Activated B cell treated with CpG ODN at 0.5 μM for 24 hours (primary cell): ENCODE data around the gene PA2G4. TPM values are rescaled to one million over a fixed set of nuclear protein-coding genes. Genes with fewer than 3 reads are reported as not detected.
A peak's percentile ranks its signal among the peaks of the same experiment; 100 is the strongest.
"Not testable (repeated sequence)": the region's sequence is repeated elsewhere in the genome, so short reads cannot be mapped to it uniquely, and the experiment has no call there.

Source experiments
- ATAC-seq: fragments of 200-7000 bp; cut with Tn5 transposase; one replicate; pipeline ENCODE4 v1.10.0; 2021; ENCODE audit warnings: low read depth, mild to moderate bottlenecking, moderate library complexity
- CTCF ChIA-PET: fragments of 350-600 bp; sonication (Branson Sonifier 250); formaldehyde crosslinking; loops from one replicate; lab custom pipeline; 2021; ENCODE audit warnings: antibody characterized with exemption; lab: Charles Lee
- POLR2A ChIA-PET: fragments of 350-600 bp; sonication (Branson Sonifier 250); formaldehyde crosslinking; loops from one replicate; lab custom pipeline; 2021; ENCODE audit warnings: antibody characterized with exemption; lab: Charles Lee
- DNase-seq: peaks from one replicate; pipeline ENCODE4 v3.0.0; 2022
- H3K27ac Mint-ChIP-seq: one replicate; pipeline ENCODE4 v1.8.0; 2020; ENCODE audit warnings: mixed read lengths
- H3K27me3 Mint-ChIP-seq: one replicate; pipeline ENCODE4 v1.8.0; 2021; ENCODE audit warnings: mixed read lengths
- H3K36me3 Mint-ChIP-seq: one replicate; pipeline ENCODE4 v1.8.0; 2021; ENCODE audit warnings: low read depth, mixed read lengths
- H3K4me1 Mint-ChIP-seq: one replicate; pipeline ENCODE4 v1.8.0; 2021; ENCODE audit warnings: mixed read lengths
- H3K4me3 Mint-ChIP-seq: one replicate; pipeline ENCODE4 v1.8.0; 2020; ENCODE audit warnings: mild to moderate bottlenecking, mixed read lengths
- H3K9me3 Mint-ChIP-seq: one replicate; pipeline ENCODE4 v1.8.0; 2020; ENCODE audit warnings: mixed read lengths
- intact Hi-C: fragments of 100-400 bp; cut with micrococcal nuclease; formaldehyde crosslinking; loops from one replicate; pipeline ENCODE4 v1.15.1; 2024
- total RNA-seq: library from RNA; stranded (reverse); gene quantifications from 2 replicates; pipeline ENCODE4 v1.2.3, GENCODE V29; 2022
- TF ChIP-seq, protein P1 (sequence below): fragments of 200-600 bp; IDR thresholded peaks from one replicate; pipeline ENCODE4 v1.8.0; 2022; ENCODE audit warnings: antibody characterized with exemption, mild to moderate bottlenecking

The PA2G4 gene
- total RNA-seq, 1 donor from 2014 or later, result 137 TPM

DNA sequence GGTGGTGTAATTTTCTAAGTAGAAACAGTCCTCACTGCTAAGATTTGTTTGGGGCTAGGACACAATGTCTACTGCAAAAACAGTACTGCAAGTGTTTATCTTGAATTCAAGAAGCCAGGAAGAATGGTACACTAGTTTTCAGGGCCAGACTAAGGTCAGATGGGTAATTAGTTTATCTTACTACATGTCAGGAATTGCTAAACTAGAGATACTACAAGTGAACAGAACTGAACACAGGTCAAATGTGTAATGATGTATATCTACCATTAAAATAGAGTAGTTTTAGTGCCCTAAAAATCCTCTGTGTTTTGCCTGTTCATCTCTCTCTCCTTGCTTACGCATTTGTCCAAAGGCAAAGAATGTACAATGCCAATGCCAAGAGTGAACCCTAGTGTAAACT lies 9.7 kb downstream of the PA2G4 start:
- H3K27me3 Mint-ChIP-seq, result no peaks in the 10 kb centered on the region
- ChIA-PET CTCF (no interaction called here), POLR2A (no interaction called here)
- peaks cover 68% of the 10 kb centered on the region for H3K36me3 Mint-ChIP-seq
- intact Hi-C loops, result no loop called here
- no peak overlapping the region for H3K4me3 Mint-ChIP-seq
- peak overlapping the region; percentile 12 for H3K27ac Mint-ChIP-seq
- no peaks in the 10 kb centered on the region for H3K9me3 Mint-ChIP-seq
- DNase-seq, result no peak
- TF ChIP-seq, protein P1, sequence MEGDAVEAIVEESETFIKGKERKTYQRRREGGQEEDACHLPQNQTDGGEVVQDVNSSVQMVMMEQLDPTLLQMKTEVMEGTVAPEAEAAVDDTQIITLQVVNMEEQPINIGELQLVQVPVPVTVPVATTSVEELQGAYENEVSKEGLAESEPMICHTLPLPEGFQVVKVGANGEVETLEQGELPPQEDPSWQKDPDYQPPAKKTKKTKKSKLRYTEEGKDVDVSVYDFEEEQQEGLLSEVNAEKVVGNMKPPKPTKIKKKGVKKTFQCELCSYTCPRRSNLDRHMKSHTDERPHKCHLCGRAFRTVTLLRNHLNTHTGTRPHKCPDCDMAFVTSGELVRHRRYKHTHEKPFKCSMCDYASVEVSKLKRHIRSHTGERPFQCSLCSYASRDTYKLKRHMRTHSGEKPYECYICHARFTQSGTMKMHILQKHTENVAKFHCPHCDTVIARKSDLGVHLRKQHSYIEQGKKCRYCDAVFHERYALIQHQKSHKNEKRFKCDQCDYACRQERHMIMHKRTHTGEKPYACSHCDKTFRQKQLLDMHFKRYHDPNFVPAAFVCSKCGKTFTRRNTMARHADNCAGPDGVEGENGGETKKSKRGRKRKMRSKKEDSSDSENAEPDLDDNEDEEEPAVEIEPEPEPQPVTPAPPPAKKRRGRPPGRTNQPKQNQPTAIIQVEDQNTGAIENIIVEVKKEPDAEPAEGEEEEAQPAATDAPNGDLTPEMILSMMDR, result no peak
- no peak for ATAC-seq
- H3K4me1 Mint-ChIP-seq, result peaks cover 28% of the 10 kb centered on the region

DNA sequence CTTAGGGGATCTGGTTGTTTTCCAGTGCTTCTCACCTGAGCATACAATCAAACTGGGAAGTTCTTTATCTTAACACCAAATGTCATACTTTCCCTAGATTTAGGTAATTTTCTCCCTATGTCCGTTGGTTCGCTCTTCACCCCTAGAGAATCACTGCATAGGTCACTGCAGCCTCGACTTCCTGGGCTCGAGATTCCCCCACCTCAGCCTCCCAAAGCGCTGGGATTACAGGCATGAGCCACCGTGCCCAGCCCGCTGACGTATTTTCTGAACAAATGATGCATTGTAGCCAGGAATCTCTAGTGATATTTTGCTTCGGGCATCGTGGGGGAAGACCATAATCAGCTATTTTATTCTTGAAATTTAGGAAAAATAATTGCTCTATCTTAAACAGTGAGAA lies 11.0 kb downstream of the PA2G4 start:
- ChIA-PET CTCF (no interaction called here), POLR2A (interaction anchor here (0.6 to 5.0 kb wide), 12 partner anchors 8 to 400 kb away, joined by 3 to 112 read pairs (median 7); partner anchors contain the start of genes BLOC1S1, ESYT1, PA2G4 and RAB5B)
- Mint-ChIP-seq H3K36me3 (peaks cover 66% of the 10 kb centered on the region), H3K9me3 (no peaks in the 10 kb centered on the region), H3K4me1 (peaks cover 37% of the 10 kb centered on the region), H3K27ac (peak overlapping the region; percentile 99), H3K27me3 (no peaks in the 10 kb centered on the region), H3K4me3 (peak overlapping the region; percentile 100)
- intact Hi-C loops, result loop anchor here (5.0 kb wide), 5 partner anchors 298 to 1407 kb away; partner anchors contain the start of genes DDIT3, MBD6, NAB2 and NACA
- TF ChIP-seq, protein P1, result no peak
- ATAC-seq (no peak), DNase-seq (no peak)

GRCh38 chr12:56116267-56117081 lies 12.1 kb downstream of the PA2G4 start, which contains the start of gene RPL41:
RPL41 (plus strand) TSS chr12:56116633.
- TF ChIP-seq, protein P1, result no peak
- Mint-ChIP-seq H3K4me1 (peaks cover 37% of the 10 kb centered on the region), H3K36me3 (peaks cover 66% of the 10 kb centered on the region), H3K27me3 (no peaks in the 10 kb centered on the region), H3K9me3 (no peaks in the 10 kb centered on the region), H3K4me3 (peak within 1 kb of the TSS; percentile 100), H3K27ac (peak within 1 kb of the TSS; percentile 99)
- CTCF ChIA-PET, result interaction anchor here (0.7 to 3.1 kb wide), 6 partner anchors 10 to 378 kb away, joined by 3 to 18 read pairs (median 3); partner anchors contain the start of genes ESYT1 and SMARCC2
- POLR2A ChIA-PET, result interaction anchor here (0.6 to 5.0 kb wide), 29 partner anchors 9 to 661 kb away, joined by 3 to 116 read pairs (median 5); partner anchors contain the start of genes BAZ2A, CNPY2, DNAJC14 and ESYT1
- DNase-seq (peak; percentile 92), ATAC-seq (peak; percentile 56)
- intact Hi-C loops, result loop anchor here (1.0 to 5.0 kb wide), 8 partner anchors 12 to 1406 kb away; partner anchors contain the start of genes DDIT3, MBD6, NAB2 and NACA

GRCh38 chr12:56117082-56117706 lies 12.8 kb downstream of the PA2G4 start:
- peaks cover 37% of the 10 kb centered on the region for H3K4me1 Mint-ChIP-seq
- not testable (repeated sequence) for H3K27me3 Mint-ChIP-seq, H3K9me3 Mint-ChIP-seq, DNase-seq, ATAC-seq
- POLR2A ChIA-PET, result interaction anchor here (0.6 to 5.0 kb wide), 30 partner anchors 10 to 572 kb away, joined by 3 to 116 read pairs (median 6); partner anchors contain the start of genes BAZ2A, CNPY2, DNAJC14 and ESYT1
- CTCF ChIA-PET, result interaction anchor here (0.7 to 4.7 kb wide), 7 partner anchors 9 to 379 kb away, joined by 3 to 80 read pairs (median 3); partner anchors contain the start of genes ESYT1 and SMARCC2
- intact Hi-C loops, result loop anchor here (5.0 kb wide), 5 partner anchors 300 to 1405 kb away; partner anchors contain the start of genes DDIT3, MBD6, NAB2 and NACA
- peak overlapping the region; percentile 100 for H3K4me3 Mint-ChIP-seq
- peak overlapping the region; percentile 99 for H3K27ac Mint-ChIP-seq
- peaks cover 66% of the 10 kb centered on the region for H3K36me3 Mint-ChIP-seq
